Smooth muscle cell (in vitro differentiated cells): ENCODE results near the gene ZDHHC14. TPM values are rescaled to one million over a fixed set of nuclear protein-coding genes. Genes with fewer than 3 reads are reported as not detected.

Experiments used
- DNase-seq: peaks from one replicate; lab custom pipeline; 2025; ENCODE audit not compliant: unreplicated experiment; lab: John Stamatoyannopoulos, UW
- H2AFZ ChIP-seq: fragments of 200-600 bp; sonication (generic); 2 replicates; pipeline ENCODE4 v1.6.0; 2016; ENCODE audit warnings: antibody characterized with exemption, low read depth, mild to moderate bottlenecking
- H3F3A ChIP-seq: fragments of 200-600 bp; sonication (generic); 2 replicates; pipeline ENCODE4 v1.6.0; 2017; ENCODE audit warnings: antibody characterized with exemption, low read depth
- H3K27ac ChIP-seq: fragments of 200-600 bp; sonication (generic); 2 replicates; pipeline ENCODE4 v1.5.1; 2016; ENCODE audit warnings: low read depth, mild to moderate bottlenecking
- H3K27me3 ChIP-seq: fragments of 200-600 bp; sonication (generic); 2 replicates; pipeline ENCODE4 v1.6.1; 2016; ENCODE audit warnings: low read depth, mild to moderate bottlenecking
- H3K36me3 ChIP-seq: fragments of 200-600 bp; sonication (generic); 2 replicates; pipeline ENCODE4 v1.5.1; 2016; ENCODE audit warnings: low read depth
- H3K4me1 ChIP-seq: fragments of 200-600 bp; sonication (generic); 2 replicates; pipeline ENCODE4 v1.5.1; 2016; ENCODE audit warnings: low read depth
- H3K4me2 ChIP-seq: fragments of 200-600 bp; sonication (generic); 2 replicates; pipeline ENCODE4 v1.6.0; 2016; ENCODE audit warnings: mild to moderate bottlenecking
- H3K4me3 ChIP-seq: fragments of 200-600 bp; sonication (generic); 2 replicates; pipeline ENCODE4 v1.5.1; 2016; ENCODE audit warnings: mild to moderate bottlenecking
- H3K79me2 ChIP-seq: fragments of 200-600 bp; sonication (generic); 2 replicates; pipeline ENCODE4 v1.6.0; 2016; ENCODE audit warnings: low read depth, mild to moderate bottlenecking
- H3K9ac ChIP-seq: fragments of 200-600 bp; sonication (generic); 2 replicates; pipeline ENCODE4 v1.6.0; 2016; ENCODE audit warnings: low read depth
- H3K9me3 ChIP-seq: fragments of 200-600 bp; sonication (generic); replicated peaks from 2 replicates; pipeline ENCODE4 v1.5.1; 2016; ENCODE audit warnings: low read depth
- H4K20me1 ChIP-seq: fragments of 200-600 bp; sonication (generic); 2 replicates; pipeline ENCODE4 v1.6.0; 2016; ENCODE audit warnings: low read depth
- WGBS: methylation state at CpG from one replicate; pipeline ENCODE4 v1.1.7; 2016; ENCODE audit warnings: low lambda C conversion rate; 5-methylcytosine and 5-hydroxymethylcytosine counted together
- polyA plus RNA-seq: library from polyadenylated mRNA; unstranded; fragments of >200 nt; fragmentation: Nextera tagmentation; extraction: Ambion mirVana; gene quantifications from 2 replicates; pipeline ENCODE4 v1.2.1, GENCODE V29; 2016
- total RNA-seq: library from RNA; depleted of rRNA; stranded (reverse); fragments of >200 nt; gene quantifications from 2 replicates; pipeline ENCODE4 v1.2.3, GENCODE V29; 2014
- TF ChIP-seq, protein P1 (sequence below): fragments of 200-600 bp; sonication (generic); IDR thresholded peaks from 2 replicates; pipeline ENCODE4 v1.5.1; 2017; ENCODE audit warnings: borderline replicate concordance, mild to moderate bottlenecking, antibody characterized with exemption; ENCODE audit not compliant: insufficient read depth, poor library complexity, severe bottlenecking

The ZDHHC14 gene
- total and polyA plus RNA-seq, 2 experiments from 2014 or later, result 1.3 to 1.6 TPM

DNA sequence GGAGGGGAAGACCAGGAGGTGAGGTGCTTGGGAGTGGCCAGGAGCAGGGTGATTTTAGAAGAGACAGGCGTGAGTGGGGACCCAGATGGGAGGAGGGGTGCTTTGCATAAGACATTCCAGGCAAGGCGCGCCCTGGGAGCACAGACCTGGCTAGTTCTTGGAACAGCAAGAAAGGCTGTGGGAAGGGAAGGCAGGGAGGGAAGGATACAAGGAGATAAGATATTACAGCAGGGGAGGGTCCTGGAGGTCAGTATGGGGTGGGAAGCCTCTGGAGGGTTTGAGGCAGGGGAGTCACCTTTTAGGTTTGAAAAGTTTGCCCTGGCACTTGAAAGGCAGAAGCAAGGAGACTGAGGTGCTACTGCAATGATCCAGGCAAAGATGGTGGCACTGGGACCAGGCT is 111.8 kb downstream of the ZDHHC14 start:
- no peak for DNase-seq
- H3K79me2 ChIP-seq, result no peaks in the 10 kb centered on the region
- WGBS, result 94% methylated on average over 3 of the region's 3 CpGs
- no peaks in the 10 kb centered on the region for H3K9me3 ChIP-seq
- peaks cover 10% of the 10 kb centered on the region for H3K27me3 ChIP-seq
- H3F3A ChIP-seq, result no peaks in the 10 kb centered on the region
- no peak overlapping the region for H3K9ac ChIP-seq
- no peak overlapping the region for H2AFZ ChIP-seq
- H3K36me3 ChIP-seq, result no peaks in the 10 kb centered on the region
- H4K20me1 ChIP-seq, result no peaks in the 10 kb centered on the region
- H3K4me1 ChIP-seq, result no peaks in the 10 kb centered on the region
- TF ChIP-seq, protein P1, sequence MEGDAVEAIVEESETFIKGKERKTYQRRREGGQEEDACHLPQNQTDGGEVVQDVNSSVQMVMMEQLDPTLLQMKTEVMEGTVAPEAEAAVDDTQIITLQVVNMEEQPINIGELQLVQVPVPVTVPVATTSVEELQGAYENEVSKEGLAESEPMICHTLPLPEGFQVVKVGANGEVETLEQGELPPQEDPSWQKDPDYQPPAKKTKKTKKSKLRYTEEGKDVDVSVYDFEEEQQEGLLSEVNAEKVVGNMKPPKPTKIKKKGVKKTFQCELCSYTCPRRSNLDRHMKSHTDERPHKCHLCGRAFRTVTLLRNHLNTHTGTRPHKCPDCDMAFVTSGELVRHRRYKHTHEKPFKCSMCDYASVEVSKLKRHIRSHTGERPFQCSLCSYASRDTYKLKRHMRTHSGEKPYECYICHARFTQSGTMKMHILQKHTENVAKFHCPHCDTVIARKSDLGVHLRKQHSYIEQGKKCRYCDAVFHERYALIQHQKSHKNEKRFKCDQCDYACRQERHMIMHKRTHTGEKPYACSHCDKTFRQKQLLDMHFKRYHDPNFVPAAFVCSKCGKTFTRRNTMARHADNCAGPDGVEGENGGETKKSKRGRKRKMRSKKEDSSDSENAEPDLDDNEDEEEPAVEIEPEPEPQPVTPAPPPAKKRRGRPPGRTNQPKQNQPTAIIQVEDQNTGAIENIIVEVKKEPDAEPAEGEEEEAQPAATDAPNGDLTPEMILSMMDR, result no peak
- H3K27ac ChIP-seq, result no peak overlapping the region
- no peak overlapping the region for H3K4me3 ChIP-seq
- H3K4me2 ChIP-seq, result no peak overlapping the region

DNA sequence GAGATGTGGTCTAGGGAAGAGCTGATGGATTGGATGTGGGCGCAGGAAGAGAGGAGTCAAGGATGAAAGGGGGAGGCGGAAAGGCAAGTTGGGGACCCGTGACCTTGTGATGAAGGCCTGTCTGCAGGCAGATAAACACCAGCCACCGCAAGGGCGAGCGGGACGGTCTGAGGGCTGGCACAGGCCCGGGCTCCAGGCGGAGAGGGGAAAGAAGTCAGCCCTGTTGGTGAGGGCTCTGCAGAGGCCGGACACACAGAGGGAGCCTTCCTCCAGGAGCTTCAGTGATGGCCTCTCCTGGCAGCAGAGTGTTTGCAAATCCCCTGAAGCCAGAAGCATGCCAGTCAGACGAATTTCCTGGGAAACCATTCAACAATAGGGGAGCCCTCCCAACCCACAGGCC is 112.2 kb downstream of the ZDHHC14 start:
- no peaks in the 10 kb centered on the region for H4K20me1 ChIP-seq
- DNase-seq, result no peak
- no peak overlapping the region for H3K4me3 ChIP-seq
- 95% methylated on average over 11 of the region's 11 CpGs for WGBS
- no peaks in the 10 kb centered on the region for H3K4me1 ChIP-seq
- no peak overlapping the region for H2AFZ ChIP-seq
- H3K9ac ChIP-seq, result no peak overlapping the region
- H3K36me3 ChIP-seq, result no peaks in the 10 kb centered on the region
- no peak overlapping the region for H3K27ac ChIP-seq
- H3F3A ChIP-seq, result no peaks in the 10 kb centered on the region
- TF ChIP-seq, protein P1, result no peak
- H3K9me3 ChIP-seq, result no peaks in the 10 kb centered on the region
- peaks cover 10% of the 10 kb centered on the region for H3K27me3 ChIP-seq
- no peaks in the 10 kb centered on the region for H3K79me2 ChIP-seq
- H3K4me2 ChIP-seq, result no peak overlapping the region

DNA sequence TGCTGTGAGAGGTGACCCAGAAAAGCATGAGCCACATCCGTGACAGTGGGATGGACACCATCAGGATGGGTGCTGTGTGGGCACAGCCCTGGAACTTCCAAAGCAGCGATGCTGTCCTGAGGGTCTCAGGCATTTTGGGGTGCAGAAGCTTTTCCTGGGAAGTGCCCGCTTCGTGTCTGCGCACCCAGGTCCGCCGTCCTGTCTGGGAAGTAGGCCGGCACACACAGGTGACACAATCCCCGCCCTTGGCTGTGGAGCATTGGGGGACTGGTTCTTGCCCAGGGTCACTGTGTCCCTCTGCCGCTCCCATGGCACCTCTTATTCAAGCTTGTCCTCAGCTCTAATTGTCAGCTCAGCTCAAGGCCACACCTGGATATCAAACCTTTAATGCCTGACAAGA is 112.6 kb downstream of the ZDHHC14 start:
- TF ChIP-seq, protein P1, result no peak
- Histone ChIP-seq H3K27me3 (peaks cover 10% of the 10 kb centered on the region), H3K4me2 (no peak overlapping the region), H3F3A (no peaks in the 10 kb centered on the region), H3K79me2 (no peaks in the 10 kb centered on the region), H3K36me3 (no peaks in the 10 kb centered on the region), H3K27ac (no peak overlapping the region), H3K4me3 (no peak overlapping the region), H3K9me3 (no peaks in the 10 kb centered on the region), H4K20me1 (no peaks in the 10 kb centered on the region), H3K4me1 (no peaks in the 10 kb centered on the region), H2AFZ (no peak overlapping the region), H3K9ac (no peak overlapping the region)
- WGBS, result 93% methylated on average over 10 of the region's 10 CpGs
- DNase-seq, result no peak

DNA sequence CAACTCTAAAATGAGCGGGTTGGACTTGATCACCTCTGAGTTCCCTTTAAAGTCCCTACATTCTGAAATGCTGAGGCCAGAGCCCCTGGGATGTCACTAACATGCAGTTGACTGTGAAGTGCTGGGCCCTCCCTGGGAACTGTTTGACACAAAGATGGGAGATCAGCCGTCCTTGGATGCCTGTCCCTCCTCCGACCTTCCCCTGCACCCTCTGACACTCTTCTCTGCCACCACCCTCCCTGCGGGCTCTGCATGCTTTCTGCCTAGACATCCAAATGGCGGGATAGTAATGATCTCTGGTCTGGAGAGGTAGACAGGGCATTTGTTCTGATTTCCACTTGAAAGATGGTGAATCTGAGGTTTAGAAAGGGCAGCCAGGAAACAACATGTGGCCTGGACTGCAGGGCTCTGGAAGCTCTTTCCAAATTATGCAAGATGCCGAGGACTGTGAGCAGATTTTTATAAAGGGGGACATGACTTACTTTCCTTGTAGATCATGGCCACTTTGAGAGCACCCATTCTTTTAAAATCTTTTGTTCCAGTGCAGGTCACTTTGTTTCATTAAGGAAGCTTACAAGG is 113.2 kb downstream of the ZDHHC14 start:
- no peaks in the 10 kb centered on the region for H3K9me3 ChIP-seq
- 79% methylated on average over 6 of the region's 6 CpGs for WGBS
- H3K79me2 ChIP-seq, result no peaks in the 10 kb centered on the region
- H3K4me2 ChIP-seq, result no peak overlapping the region
- no peaks in the 10 kb centered on the region for H4K20me1 ChIP-seq
- H3K27me3 ChIP-seq, result peaks cover 10% of the 10 kb centered on the region
- H3K4me1 ChIP-seq, result no peaks in the 10 kb centered on the region
- H3F3A ChIP-seq, result no peaks in the 10 kb centered on the region
- TF ChIP-seq, protein P1, result no peak
- H2AFZ ChIP-seq, result no peak overlapping the region
- no peaks in the 10 kb centered on the region for H3K36me3 ChIP-seq
- H3K27ac ChIP-seq, result no peak overlapping the region
- no peak overlapping the region for H3K4me3 ChIP-seq
- H3K9ac ChIP-seq, result no peak overlapping the region
- no peak for DNase-seq
